Measurements from ENCODE around the gene COL28A1. TPM values are rescaled to one million over a fixed set of nuclear protein-coding genes. Genes with fewer than 3 reads are reported as not detected.

COL28A1 gene
- total RNA-seq, 1 donor from 2014 or later = not detected

DNA sequence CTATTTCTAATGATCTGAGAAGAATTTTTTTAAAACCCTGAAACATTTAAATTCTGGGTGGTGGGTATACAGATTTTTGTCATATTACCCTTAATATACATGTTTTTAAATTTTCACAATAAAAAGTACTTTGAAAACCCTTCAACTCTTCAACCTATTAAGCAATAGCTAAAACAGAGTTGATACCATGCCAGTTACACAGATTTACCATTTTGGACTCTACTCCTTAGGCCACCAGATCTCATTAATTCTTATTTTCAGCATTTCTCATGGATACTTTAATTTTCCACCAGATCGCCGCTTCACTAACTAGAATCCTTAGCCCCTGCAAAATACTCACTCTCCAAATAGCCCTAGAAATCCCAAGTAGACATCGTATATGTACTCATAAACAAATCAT, 12.7 kb upstream of the COL28A1 start:
- Mint-ChIP-seq H3K4me3 (ENCODE audit: unreplicated experiment) (no peak overlapping the region), H3K27ac (ENCODE audit: unreplicated experiment) (no peak overlapping the region), H3K27me3 (ENCODE audit: unreplicated experiment) (no peaks in the 10 kb centered on the region), H3K4me1 (ENCODE audit: unreplicated experiment) (no peaks in the 10 kb centered on the region), H3K9me3 (ENCODE audit: unreplicated experiment) (no peaks in the 10 kb centered on the region), H3K36me3 (ENCODE audit: low read depth, unreplicated experiment) (no peaks in the 10 kb centered on the region)
- TF ChIP-seq, protein P1, sequence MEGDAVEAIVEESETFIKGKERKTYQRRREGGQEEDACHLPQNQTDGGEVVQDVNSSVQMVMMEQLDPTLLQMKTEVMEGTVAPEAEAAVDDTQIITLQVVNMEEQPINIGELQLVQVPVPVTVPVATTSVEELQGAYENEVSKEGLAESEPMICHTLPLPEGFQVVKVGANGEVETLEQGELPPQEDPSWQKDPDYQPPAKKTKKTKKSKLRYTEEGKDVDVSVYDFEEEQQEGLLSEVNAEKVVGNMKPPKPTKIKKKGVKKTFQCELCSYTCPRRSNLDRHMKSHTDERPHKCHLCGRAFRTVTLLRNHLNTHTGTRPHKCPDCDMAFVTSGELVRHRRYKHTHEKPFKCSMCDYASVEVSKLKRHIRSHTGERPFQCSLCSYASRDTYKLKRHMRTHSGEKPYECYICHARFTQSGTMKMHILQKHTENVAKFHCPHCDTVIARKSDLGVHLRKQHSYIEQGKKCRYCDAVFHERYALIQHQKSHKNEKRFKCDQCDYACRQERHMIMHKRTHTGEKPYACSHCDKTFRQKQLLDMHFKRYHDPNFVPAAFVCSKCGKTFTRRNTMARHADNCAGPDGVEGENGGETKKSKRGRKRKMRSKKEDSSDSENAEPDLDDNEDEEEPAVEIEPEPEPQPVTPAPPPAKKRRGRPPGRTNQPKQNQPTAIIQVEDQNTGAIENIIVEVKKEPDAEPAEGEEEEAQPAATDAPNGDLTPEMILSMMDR (IDR thresholded peaks at IDR 0.05; ENCODE audit: unreplicated experiment) = no peak
- no peak for DNase-seq (ENCODE audit: low spot score)

DNA sequence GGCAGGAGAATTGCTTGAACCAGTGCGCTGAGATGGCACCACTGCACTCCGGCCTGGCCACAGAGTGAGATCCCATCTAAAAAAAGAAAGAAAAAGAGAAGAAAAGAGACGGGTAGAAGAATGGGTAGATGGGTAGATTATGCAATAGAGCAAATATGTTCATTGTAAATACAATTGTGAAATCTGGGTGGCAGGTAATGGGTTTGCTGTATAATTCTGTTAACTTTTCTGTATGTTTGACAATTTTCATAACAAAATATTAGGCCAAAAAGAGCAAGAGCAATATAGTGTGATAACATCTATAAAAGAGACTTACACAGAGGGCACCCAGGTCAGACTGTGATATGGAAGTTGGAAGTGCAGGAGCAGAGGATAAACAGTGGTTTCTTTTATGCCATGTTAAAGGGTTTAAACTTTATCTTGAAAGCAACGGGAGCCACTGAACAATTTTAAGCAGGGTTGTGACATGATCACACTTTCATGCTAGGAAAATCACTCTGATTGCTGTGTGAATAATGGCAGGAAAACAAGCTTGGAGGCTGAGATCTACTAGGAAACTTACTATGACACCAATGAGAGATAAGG, 6.7 kb upstream of the COL28A1 start:
- Mint-ChIP-seq H3K4me3 (ENCODE audit: unreplicated experiment) (no peak overlapping the region), H3K4me1 (ENCODE audit: unreplicated experiment) (peaks cover 5% of the 10 kb centered on the region), H3K27ac (ENCODE audit: unreplicated experiment) (no peak overlapping the region), H3K9me3 (ENCODE audit: unreplicated experiment) (no peaks in the 10 kb centered on the region), H3K27me3 (ENCODE audit: unreplicated experiment) (no peaks in the 10 kb centered on the region), H3K36me3 (ENCODE audit: low read depth, unreplicated experiment) (no peaks in the 10 kb centered on the region)
- TF ChIP-seq, protein P1 (IDR thresholded peaks at IDR 0.05; ENCODE audit: unreplicated experiment) = no peak
- no peak for DNase-seq (ENCODE audit: low spot score)

DNA sequence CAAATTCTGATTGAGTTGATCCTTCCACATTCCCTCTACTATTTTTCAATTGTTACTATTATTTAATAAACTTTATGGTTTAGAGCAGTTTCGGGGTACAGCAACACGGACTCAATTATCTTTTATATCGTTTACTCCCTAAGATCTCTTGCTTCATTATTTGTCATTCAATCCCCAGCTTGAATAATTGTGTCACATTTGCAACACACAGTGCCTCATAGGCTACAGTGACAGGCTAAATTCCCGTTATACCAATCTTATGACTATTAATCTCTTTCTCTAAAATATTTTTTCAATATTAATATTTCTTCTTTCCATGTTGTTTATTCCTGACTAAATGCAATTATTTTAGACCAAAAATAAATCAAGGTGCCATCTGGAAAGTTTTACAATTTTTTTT, 4.0 kb upstream of the COL28A1 start:
- H3K27ac Mint-ChIP-seq (ENCODE audit: unreplicated experiment) = no peak overlapping the region
- H3K36me3 Mint-ChIP-seq (ENCODE audit: low read depth, unreplicated experiment) = no peaks in the 10 kb centered on the region
- H3K4me3 Mint-ChIP-seq (ENCODE audit: unreplicated experiment) = no peak overlapping the region
- no peaks in the 10 kb centered on the region for H3K9me3 Mint-ChIP-seq (ENCODE audit: unreplicated experiment)
- DNase-seq (ENCODE audit: low spot score) = no peak
- H3K4me1 Mint-ChIP-seq (ENCODE audit: unreplicated experiment) = peaks cover 5% of the 10 kb centered on the region
- no peaks in the 10 kb centered on the region for H3K27me3 Mint-ChIP-seq (ENCODE audit: unreplicated experiment)
- TF ChIP-seq, protein P1 (IDR thresholded peaks at IDR 0.05; ENCODE audit: unreplicated experiment) = no peak

DNA sequence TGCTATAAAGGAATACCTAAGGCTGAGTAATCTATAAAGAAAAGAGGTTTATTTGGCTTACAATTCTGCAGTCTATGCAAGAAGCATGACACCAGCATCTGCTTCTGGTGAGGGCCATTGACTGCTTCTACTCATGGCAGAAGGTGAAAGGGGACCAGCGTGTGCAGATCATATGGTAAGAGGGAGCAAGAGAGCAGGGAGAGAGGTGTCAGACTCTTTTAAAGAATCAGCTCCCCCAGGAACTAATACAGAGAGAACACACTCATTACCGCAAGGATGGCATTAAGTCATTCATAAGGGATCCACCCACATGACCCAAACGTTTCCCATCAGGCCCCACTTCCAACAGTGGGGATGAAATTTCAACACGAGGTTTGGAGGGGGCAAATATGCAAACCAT, 3.5 kb upstream of the COL28A1 start:
- H3K4me3 Mint-ChIP-seq (ENCODE audit: unreplicated experiment) = no peak overlapping the region

DNA sequence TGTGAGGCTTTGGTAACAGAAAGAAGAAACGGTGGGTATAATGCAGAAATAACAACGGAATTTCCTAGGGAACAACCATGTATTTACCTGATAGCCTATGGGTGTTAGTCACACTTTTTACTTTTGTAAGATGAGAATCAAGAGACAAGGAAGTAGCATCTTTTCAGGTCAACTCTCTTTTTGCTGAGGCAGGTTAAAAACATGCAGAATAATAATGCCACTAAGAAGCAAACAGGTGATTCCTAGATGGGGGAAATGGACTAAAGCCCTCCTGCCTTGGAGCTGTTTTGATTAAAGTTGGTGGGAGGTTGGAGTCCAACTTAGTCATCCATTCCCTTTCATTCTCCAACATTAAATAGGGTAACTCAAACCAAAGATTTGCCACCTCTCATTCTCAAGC, 2.0 kb upstream of the COL28A1 start:
- Mint-ChIP-seq H3K27me3 (ENCODE audit: unreplicated experiment) (no peaks in the 10 kb centered on the region), H3K4me3 (ENCODE audit: unreplicated experiment) (no peak overlapping the region), H3K9me3 (ENCODE audit: unreplicated experiment) (no peaks in the 10 kb centered on the region), H3K4me1 (ENCODE audit: unreplicated experiment) (peaks cover 5% of the 10 kb centered on the region), H3K36me3 (ENCODE audit: low read depth, unreplicated experiment) (no peaks in the 10 kb centered on the region), H3K27ac (ENCODE audit: unreplicated experiment) (no peak overlapping the region)
- no peak for DNase-seq (ENCODE audit: low spot score)
- TF ChIP-seq, protein P1 (IDR thresholded peaks at IDR 0.05; ENCODE audit: unreplicated experiment) = no peak

More for the DNA sequence above, 3.5 kb upstream of the COL28A1 start:
- Mint-ChIP-seq H3K36me3 (ENCODE audit: low read depth, unreplicated experiment) (no peaks in the 10 kb centered on the region), H3K27me3 (ENCODE audit: unreplicated experiment) (no peaks in the 10 kb centered on the region), H3K9me3 (ENCODE audit: unreplicated experiment) (no peaks in the 10 kb centered on the region), H3K4me1 (ENCODE audit: unreplicated experiment) (peaks cover 5% of the 10 kb centered on the region), H3K27ac (ENCODE audit: unreplicated experiment) (no peak overlapping the region)
- TF ChIP-seq, protein P1 (IDR thresholded peaks at IDR 0.05; ENCODE audit: unreplicated experiment) = no peak
- DNase-seq (ENCODE audit: low spot score) = no peak
